SK-N-SH (cell line): ENCODE measurements around the gene ZSCAN16. TPM values are rescaled to one million over a fixed set of nuclear protein-coding genes. Genes with fewer than 3 reads are reported as not detected.

Experiments
- CTCF ChIA-PET: fragments of 300-600, 350-600 bp; formaldehyde crosslinking; extraction: SDS; loops from one replicate; lab custom pipeline; 2021; lab: Yijun Ruan, JAX
- POLR2A ChIA-PET: fragments of 350-600 bp; sonication (Branson Sonifier 250); formaldehyde crosslinking; extraction: SDS; loops from one replicate; lab custom pipeline; 2020; ENCODE audit warnings: antibody characterized with exemption, inconsistent platforms; lab: Yijun Ruan, JAX
- DNase-seq: peaks from one replicate; pipeline ENCODE4 v3.0.0; 2012
- H2AFZ ChIP-seq: fragments of 200-600 bp; sonication (generic); 2 replicates; pipeline ENCODE4 v1.8.1; 2016; ENCODE audit warnings: antibody characterized with exemption, mild to moderate bottlenecking, low read depth
- H3F3A ChIP-seq: fragments of 200-600 bp; sonication (generic); replicated peaks from 2 replicates; pipeline ENCODE3; 2016; ENCODE audit warnings: antibody characterized with exemption, mild to moderate bottlenecking; ENCODE audit not compliant: insufficient read depth
- H3K27ac ChIP-seq, 2 experiments: fragments of 200-500 bp in 1 of 2; fragments of 200-600 bp in 1 of 2; sonication (Bioruptor generic) in 1 of 2; sonication (generic), shearing (Covaris generic) in 1 of 2; 2 replicates each; pipeline versions ENCODE4 v1.5.1 to v1.6.1; 2014 to 2016; ENCODE audit warnings: low read depth in 2 of 2, inconsistent platforms in 1 of 2, low read length in 1 of 2, mild to moderate bottlenecking in 1 of 2, mixed read lengths in 1 of 2
- H3K27me3 ChIP-seq: fragments of 200-600 bp; sonication (generic), shearing (Covaris generic); 2 replicates; pipeline ENCODE4 v1.6.1; 2016; ENCODE audit warnings: mixed run types; ENCODE audit not compliant: insufficient read depth
- H3K36me3 ChIP-seq, 2 experiments: fragments of 200-500 bp in 1 of 2; fragments of 200-600 bp in 1 of 2; sonication (Bioruptor generic) in 1 of 2; sonication (generic) in 1 of 2; replicated peaks in 1 of 2; 2 replicates each; pipeline versions ENCODE3 to v1.5.1; 2014 to 2016; ENCODE audit warnings: low read length in 1 of 2, mild to moderate bottlenecking in 1 of 2; ENCODE audit not compliant: insufficient read depth in 2 of 2, control insufficient read depth in 1 of 2
- H3K4me1 ChIP-seq, 2 experiments: fragments of 200-500 bp in 1 of 2; fragments of 200-600 bp in 1 of 2; sonication (Bioruptor generic) in 1 of 2; sonication (generic), shearing (Covaris generic) in 1 of 2; 2 replicates each; pipeline versions ENCODE4 v1.5.1 to v1.6.1; 2014 to 2016; ENCODE audit warnings: low read depth in 1 of 2, low read length in 1 of 2, mixed run types in 1 of 2; ENCODE audit not compliant: insufficient read depth in 2 of 2, control insufficient read depth in 1 of 2
- H3K4me2 ChIP-seq: fragments of 200-600 bp; sonication (generic), shearing (Covaris generic); 2 replicates; pipeline ENCODE4 v1.6.1; 2017; ENCODE audit warnings: mixed run types
- H3K4me3 ChIP-seq, 2 experiments: fragments of 200-500 bp in 1 of 2; fragments of 200-600 bp in 1 of 2; sonication (Bioruptor generic) in 1 of 2; sonication (generic), shearing (Covaris generic) in 1 of 2; 2 replicates each; pipeline versions ENCODE4 v1.5.1 to v1.8.1; 2014 to 2016; ENCODE audit warnings: low read depth in 2 of 2, inconsistent platforms in 1 of 2, low read length in 1 of 2, mild to moderate bottlenecking in 1 of 2, mixed read lengths in 1 of 2, moderate library complexity in 1 of 2
- H3K79me2 ChIP-seq: fragments of 200-600 bp; sonication (generic); 2 replicates; pipeline ENCODE4 v1.8.1; 2017; ENCODE audit warnings: mild to moderate bottlenecking; ENCODE audit not compliant: insufficient read depth
- H3K9ac ChIP-seq: fragments of 200-600 bp; sonication (generic); 2 replicates; pipeline ENCODE4 v1.6.1; 2017; ENCODE audit warnings: mixed run types
- H3K9me2 ChIP-seq: fragments of 200-600 bp; sonication (generic); 2 replicates; pipeline ENCODE4 v1.6.1; 2017; ENCODE audit warnings: mixed run types
- H3K9me3 ChIP-seq: fragments of 200-600 bp; sonication (generic); 2 replicates; pipeline ENCODE4 v1.6.1; 2017; ENCODE audit warnings: mixed run types, mild to moderate bottlenecking, moderate library complexity
- H4K20me1 ChIP-seq: fragments of 200-600 bp; sonication (generic); 2 replicates; pipeline ENCODE4 v1.6.1; 2017; ENCODE audit warnings: mild to moderate bottlenecking, mixed run types; ENCODE audit not compliant: insufficient read depth
- CHD2 ChIP-seq: fragments of 150-350 bp; IDR thresholded peaks from 2 replicates; pipeline ENCODE4 v1.6.1; 2018; ENCODE audit warnings: low read length; ENCODE audit not compliant: partially characterized antibody
- CTCF ChIP-seq: fragments of 200-600 bp; sonication (generic); IDR thresholded peaks from 2 replicates; pipeline ENCODE4 v1.6.1; 2017; ENCODE audit warnings: antibody characterized with exemption, mild to moderate bottlenecking, moderate library complexity
- ELF1 ChIP-seq: IDR thresholded peaks from 2 replicates; pipeline ENCODE4 v1.4.0; 2012
- EP300 ChIP-seq, 2 experiments: IDR thresholded peaks; 2 replicates each; pipeline versions ENCODE4 v1.4.0 to v1.6.1; 2012; ENCODE audit warnings: borderline replicate concordance in 1 of 2, low read depth in 1 of 2, low read length in 1 of 2
- EZH2phosphoT487 ChIP-seq: fragments of 200-600 bp; sonication (generic); IDR thresholded peaks from 2 replicates; pipeline ENCODE4 v1.6.1; 2017; ENCODE audit warnings: low read depth, mixed run types, mild to moderate bottlenecking, antibody characterized with exemption, moderate library complexity, borderline replicate concordance
- FOSL2 ChIP-seq: IDR thresholded peaks from 2 replicates; pipeline ENCODE4 v1.4.0; 2012; ENCODE audit warnings: low read depth, mild to moderate bottlenecking, moderate library complexity, borderline replicate concordance
- FOXM1 ChIP-seq: IDR thresholded peaks from 2 replicates; pipeline ENCODE4 v1.4.0; 2012; ENCODE audit warnings: low read depth, mild to moderate bottlenecking
- GATA2 ChIP-seq: sonication (generic); formaldehyde crosslinking; IDR thresholded peaks from 2 replicates; pipeline ENCODE4 v1.5.0; 2020; ENCODE audit warnings: mild to moderate bottlenecking, missing genetic modification reagents
- IRF3 ChIP-seq: fragments of 150-350 bp; IDR thresholded peaks from 2 replicates; pipeline ENCODE4 v1.6.1; 2016; ENCODE audit warnings: mild to moderate bottlenecking, low read depth, low read length
- JUND ChIP-seq: IDR thresholded peaks from 2 replicates; pipeline ENCODE4 v1.4.0; 2012
- MAX ChIP-seq: IDR thresholded peaks from 2 replicates; pipeline ENCODE4 v1.4.0; 2012; ENCODE audit warnings: low read depth
- MXI1 ChIP-seq: IDR thresholded peaks from 2 replicates; pipeline ENCODE4 v1.6.1; 2012; ENCODE audit warnings: mild to moderate bottlenecking, low read depth, low read length, improper control_type of control experiment
- NFIC ChIP-seq: IDR thresholded peaks from 2 replicates; pipeline ENCODE4 v1.4.0; 2012; ENCODE audit warnings: borderline replicate concordance
- POLR2AphosphoS5 ChIP-seq: IDR thresholded peaks from 2 replicates; pipeline ENCODE4 v1.6.1; 2012; ENCODE audit warnings: low read depth, low read length
- RAD21 ChIP-seq: IDR thresholded peaks from 2 replicates; pipeline ENCODE4 v1.6.1; 2012; ENCODE audit warnings: mild to moderate bottlenecking, low read length
- RCOR1 ChIP-seq: fragments of 150-350 bp; IDR thresholded peaks from 2 replicates; pipeline ENCODE4 v1.6.1; 2017; ENCODE audit warnings: antibody characterized with exemption, low read length
- SIN3A ChIP-seq: IDR thresholded peaks from 2 replicates; pipeline ENCODE4 v1.6.1; 2012; ENCODE audit warnings: low read depth, mild to moderate bottlenecking, low read length, moderate library complexity, borderline replicate concordance
- SMC3 ChIP-seq: IDR thresholded peaks from 2 replicates; pipeline ENCODE4 v1.6.1; 2012; ENCODE audit warnings: low read depth, low read length, improper control_type of control experiment
- TAF1 ChIP-seq: IDR thresholded peaks from 2 replicates; pipeline ENCODE4 v1.6.1; 2012; ENCODE audit warnings: low read depth, mild to moderate bottlenecking, low read length, moderate library complexity, borderline replicate concordance
- TCF12 ChIP-seq: IDR thresholded peaks from 2 replicates; pipeline ENCODE4 v1.4.0; 2012
- TEAD4 ChIP-seq: IDR thresholded peaks from 2 replicates; pipeline ENCODE4 v1.4.0; 2012; ENCODE audit warnings: mild to moderate bottlenecking, borderline replicate concordance; ENCODE audit not compliant: insufficient read depth
- ZBTB33 ChIP-seq: IDR thresholded peaks from 2 replicates; pipeline ENCODE4 v1.4.0; 2012; ENCODE audit warnings: low read depth, borderline replicate concordance
- WGBS: methylation state at CpG from one replicate; pipeline ENCODE4 v1.1.6; 2017; ENCODE audit warnings: low lambda C conversion rate; 5-methylcytosine and 5-hydroxymethylcytosine counted together
- polyA plus RNA-seq, 3 experiments: library from polyadenylated mRNA; depleted of rRNA; stranded (reverse); fragments of >200 nt; gene quantifications; 2 replicates each; pipeline ENCODE4 v1.2.3, GENCODE V29; 2012
- TF ChIP-seq, protein P1 (sequence below): IDR thresholded peaks from 2 replicates; pipeline ENCODE4; 2012
- TF ChIP-seq, protein P2 (sequence below): IDR thresholded peaks from 2 replicates; pipeline ENCODE4 v1.4.0; 2012; ENCODE audit warnings: low read depth, borderline replicate concordance

Gene ZSCAN16
- polyA plus RNA-seq, 1 of the 3 experiments (the other 2 are of a cell fraction), result 3.7 TPM

- Histone ChIP-seq H4K20me1 (no peaks in the 10 kb centered on the region), H3K9ac (peak overlapping the region; percentile 47; the same call in 1 of the 2 replicates), H3K27me3 (no peaks in the 10 kb centered on the region), H3K9me3 (no peaks in the 10 kb centered on the region), H3K4me1 (peaks cover 0 to 6% of the 10 kb centered on the region in 2 experiments; a peak in 1 of 4 replicates), H3F3A (peaks cover 5% of the 10 kb centered on the region), H3K4me3 (no peak overlapping the region), H3K79me2 (no peaks in the 10 kb centered on the region), H3K4me2 (peak overlapping the region; percentile 2; the same call in 1 of the 2 replicates), H3K9me2 (no peaks in the 10 kb centered on the region), H3K27ac (peak overlapping the region in 1 of 2 experiments; percentile 83; a peak in 2 of 4 replicates), H3K36me3 (no peaks in the 10 kb centered on the region), H2AFZ (no peak overlapping the region)
- DNase-seq, result no peak
- POLR2A ChIA-PET, result no interaction called here
- CTCF ChIA-PET, result no interaction called here
- WGBS, result 35% methylated on average over 4 of the region's 4 CpGs
- peak; percentile 36; the same call in 1 of the 2 replicates for TF ChIP-seq FOSL2
- TF ChIP-seq GATA2 (CRISPR knock-in tag), result no peak
- no peak for TF ChIP-seq RCOR1
- TF ChIP-seq SMC3, result no peak
- TF ChIP-seq NFIC, result no peak
- TF ChIP-seq TCF12, result peak; percentile 40; the same call in 1 of the 2 replicates
- no peak for TF ChIP-seq FOXM1
- TF ChIP-seq SIN3A, result no peak
- TF ChIP-seq EP300 (IDR thresholded peaks at IDR 0.05; ENCODE audit: borderline replicate concordance in 1 of 2, low read depth in 1 of 2, low read length in 1 of 2), result no peak
- TF ChIP-seq EZH2phosphoT487, result no peak
- TF ChIP-seq, protein P1, sequence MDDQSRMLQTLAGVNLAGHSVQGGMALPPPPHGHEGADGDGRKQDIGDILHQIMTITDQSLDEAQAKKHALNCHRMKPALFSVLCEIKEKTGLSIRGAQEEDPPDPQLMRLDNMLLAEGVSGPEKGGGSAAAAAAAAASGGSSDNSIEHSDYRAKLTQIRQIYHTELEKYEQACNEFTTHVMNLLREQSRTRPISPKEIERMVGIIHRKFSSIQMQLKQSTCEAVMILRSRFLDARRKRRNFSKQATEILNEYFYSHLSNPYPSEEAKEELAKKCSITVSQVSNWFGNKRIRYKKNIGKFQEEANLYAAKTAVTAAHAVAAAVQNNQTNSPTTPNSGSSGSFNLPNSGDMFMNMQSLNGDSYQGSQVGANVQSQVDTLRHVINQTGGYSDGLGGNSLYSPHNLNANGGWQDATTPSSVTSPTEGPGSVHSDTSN, result peak; percentile 65; the same call in 1 of the 2 replicates
- no peak for TF ChIP-seq ZBTB33
- TF ChIP-seq, protein P2, sequence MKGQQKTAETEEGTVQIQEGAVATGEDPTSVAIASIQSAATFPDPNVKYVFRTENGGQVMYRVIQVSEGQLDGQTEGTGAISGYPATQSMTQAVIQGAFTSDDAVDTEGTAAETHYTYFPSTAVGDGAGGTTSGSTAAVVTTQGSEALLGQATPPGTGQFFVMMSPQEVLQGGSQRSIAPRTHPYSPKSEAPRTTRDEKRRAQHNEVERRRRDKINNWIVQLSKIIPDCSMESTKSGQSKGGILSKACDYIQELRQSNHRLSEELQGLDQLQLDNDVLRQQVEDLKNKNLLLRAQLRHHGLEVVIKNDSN, result no peak
- no peak for TF ChIP-seq CHD2
- TF ChIP-seq TAF1, result no peak
- no peak for TF ChIP-seq ELF1
- TF ChIP-seq RAD21, result no peak
- no peak for TF ChIP-seq MAX
- TF ChIP-seq POLR2AphosphoS5, result no peak
- no peak for TF ChIP-seq CTCF
- no peak for TF ChIP-seq MXI1
- TF ChIP-seq IRF3, result no peak
- TF ChIP-seq TEAD4, result no peak
- TF ChIP-seq JUND, result peak; percentile 45; the same call in 1 of the 2 replicates
Observed at GRCh38 chr6:28167068-28167467, 42.7 kb downstream of the ZSCAN16 start.
